Melanocyte of skin (primary cell): Measurements from ENCODE around the gene RTP5. TPM values are rescaled to one million over a fixed set of nuclear protein-coding genes. Genes with fewer than 3 reads are reported as not detected.

Source experiments
- total RNA-seq, 2 donors: library from RNA; depleted of rRNA; stranded (reverse); fragments of >200 nt; gene quantifications; 2 replicates each; pipeline ENCODE4 v1.2.3, GENCODE V29; 2012

The RTP5 gene
- total RNA-seq, result not detected

DNA sequence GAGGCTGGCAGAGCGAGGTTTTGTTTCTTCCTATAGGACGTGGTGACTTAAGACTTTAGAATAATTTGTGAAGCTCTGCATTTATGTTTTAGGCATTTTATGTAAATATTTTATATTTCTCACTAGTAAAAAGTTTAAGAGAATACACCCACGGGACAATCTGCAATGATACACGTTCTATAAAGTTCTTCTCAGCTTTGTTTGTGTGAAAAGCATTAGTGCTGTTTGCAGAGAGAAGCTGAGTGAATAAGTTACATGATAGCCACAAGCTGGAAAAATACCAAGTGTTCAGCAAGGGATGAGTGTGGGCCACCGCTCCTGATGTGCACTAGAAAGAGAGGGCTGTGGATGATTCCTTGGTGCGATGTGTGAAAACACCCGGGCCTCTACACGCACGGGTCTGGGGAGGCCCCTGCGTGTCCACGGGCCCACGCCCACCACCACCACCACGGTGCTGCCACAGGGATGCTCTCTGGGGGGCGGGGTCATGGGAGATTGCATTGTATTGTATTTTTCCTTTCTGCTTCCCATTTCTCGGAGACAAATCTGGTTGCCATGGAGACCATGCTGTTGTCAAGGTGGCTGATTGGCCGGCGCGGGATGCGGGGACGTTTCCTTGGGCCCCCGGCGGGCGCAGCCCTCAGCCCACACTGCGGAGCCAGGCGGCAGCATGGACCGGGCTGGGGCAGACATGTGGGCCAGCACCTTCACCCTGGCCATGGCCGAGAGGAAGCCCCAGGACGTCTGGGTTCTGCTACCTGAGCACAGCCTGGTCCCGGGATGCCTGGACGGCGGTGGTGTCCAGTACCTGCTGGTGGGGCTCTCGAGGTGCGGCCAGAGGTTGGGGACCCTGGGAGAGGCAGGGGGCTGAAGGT is at the start of gene RTP5:
Gene RTP5, plus strand, starts transcription at position 643 of the 875 bp plus-strand sequence. Its CDS starts 28 bp downstream, at position 671.

DNA sequence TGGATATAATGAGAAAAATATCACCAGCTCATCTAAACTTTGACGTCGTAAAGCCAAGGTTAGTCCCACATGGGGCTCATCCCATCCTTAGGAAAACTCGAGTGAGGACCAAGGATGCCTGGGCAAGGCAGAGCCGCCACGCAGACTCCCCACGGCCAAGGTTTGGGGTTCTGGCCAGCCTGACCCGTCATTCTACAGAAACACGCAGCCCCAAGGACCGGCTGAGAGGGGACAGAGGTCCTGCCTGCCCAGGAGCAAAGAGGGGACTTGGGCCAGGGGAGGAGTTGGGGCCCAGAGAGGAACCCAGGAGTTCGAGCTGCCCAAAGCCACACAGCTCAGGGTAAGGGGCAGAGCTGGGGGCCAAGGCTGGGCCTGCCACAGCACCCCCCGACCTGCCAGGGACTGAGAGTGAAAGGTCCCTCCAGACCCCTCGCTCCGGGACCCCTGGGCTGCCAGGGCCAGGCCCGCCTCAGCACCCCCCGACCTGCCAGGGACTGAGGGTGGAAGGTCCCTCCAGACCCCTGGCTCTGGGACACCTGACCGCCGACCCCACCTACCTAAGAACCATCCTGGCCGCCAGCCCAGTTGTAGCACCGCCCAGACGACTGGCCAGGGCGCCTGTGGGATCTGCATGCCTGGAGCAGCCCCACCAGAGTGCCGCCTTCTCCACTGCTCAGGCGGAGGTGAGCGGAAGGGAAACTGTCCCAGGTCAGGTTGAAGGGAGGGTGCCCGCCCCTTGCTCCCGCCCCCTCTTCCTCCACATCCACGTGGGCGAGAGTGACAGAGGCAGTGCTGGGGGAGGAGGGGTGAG is 11.1 kb upstream of the RTP5 start, which contains the start of gene PDCD1:
Gene PDCD1, minus strand, starts transcription at position 689 of the 811 bp plus-strand sequence. Its CDS starts 56 bp downstream, at position 633.

Other genes with a start within 250 kb of the RTP5 start
- 10 to 100 TPM; 37.9 to 68.3 TPM for gene THAP4, start 232.6 kb upstream of the RTP5 start, total RNA-seq
- gene ATG4B, start 232.0 kb upstream of the RTP5 start, total RNA-seq, result 10 to 100 TPM; 70.9 to 72.3 TPM
- gene DTYMK, start 182.9 kb upstream of the RTP5 start, total RNA-seq, result 10 to 100 TPM; 34.1 to 86.6 TPM
- 10 to 100 TPM in 1 of 2 donors, 1 to 10 TPM in 1; 7.6 to 11.0 TPM for gene ING5, start 167.7 kb upstream of the RTP5 start, total RNA-seq
- 10 to 100 TPM in 1 of 2 donors, 1 to 10 TPM in 1; 10.0 to 15.8 TPM for gene D2HGDH, start 135.1 kb upstream of the RTP5 start, total RNA-seq
- under 1 TPM in 1 of 2 donors, not detected in 1; 0.34 TPM for gene GAL3ST2, start 92.9 kb upstream of the RTP5 start, total RNA-seq
- gene NEU4, start 60.5 kb upstream of the RTP5 start, total RNA-seq, result not detected
- gene PDCD1, start 10.8 kb upstream of the RTP5 start, total RNA-seq, result not detected